GM20000 (cell line): Measurements from ENCODE around the gene CDC42BPA.

Experiments used
- DNase-seq: peaks from one replicate; pipeline ENCODE4 v3.0.0; 2012; ENCODE audit warnings: low spot score
- CTCF ChIP-seq: IDR thresholded peaks from 2 replicates; pipeline ENCODE4 v1.5.1; 2012; ENCODE audit warnings: mild to moderate bottlenecking, control low read depth; ENCODE audit errors: extremely low read depth, missing control alignments

CDC42BPA gene

GRCh38 chr1:227268943-227269342 lies 49.3 kb downstream of the CDC42BPA start:
- no peak for DNase-seq
- no peak for TF ChIP-seq CTCF

GRCh38 chr1:227265891-227266290 lies 52.4 kb downstream of the CDC42BPA start:
- no peak for DNase-seq
- no peak for TF ChIP-seq CTCF

- DNase-seq = no peak
- TF ChIP-seq CTCF = no peak
Measured at GRCh38 chr1:227263869-227264268, 54.4 kb downstream of the CDC42BPA start.

GRCh38 chr1:227261501-227261900 lies 56.8 kb downstream of the CDC42BPA start:
- TF ChIP-seq CTCF = no peak
- no peak for DNase-seq

- TF ChIP-seq CTCF = no peak
- DNase-seq = no peak
Measured at GRCh38 chr1:227260433-227260832, 57.9 kb downstream of the CDC42BPA start.

- no peak for DNase-seq
- no peak for TF ChIP-seq CTCF
Measured at GRCh38 chr1:227257964-227258363, 60.3 kb downstream of the CDC42BPA start.

GRCh38 chr1:227255086-227255732 lies 63.1 kb downstream of the CDC42BPA start:
- TF ChIP-seq CTCF = no peak
- no peak for DNase-seq
